C4-2B (cell line): Measurements from ENCODE around the gene MTMR3.

Source experiments
- H3K27ac ChIP-seq: fragments of 450-650 bp; 2 replicates; pipeline ENCODE4 v1.5.1; 2017
- ZFX ChIP-seq: fragments of 450-650 bp; IDR thresholded peaks from 2 replicates; pipeline ENCODE4 v1.6.1; 2017
- TF ChIP-seq, protein P1 (sequence below): fragments of 450-650 bp; conservative IDR thresholded peaks from 2 replicates; pipeline ENCODE4 v1.5.1; 2017; ENCODE audit warnings: mild to moderate bottlenecking

Gene MTMR3

DNA sequence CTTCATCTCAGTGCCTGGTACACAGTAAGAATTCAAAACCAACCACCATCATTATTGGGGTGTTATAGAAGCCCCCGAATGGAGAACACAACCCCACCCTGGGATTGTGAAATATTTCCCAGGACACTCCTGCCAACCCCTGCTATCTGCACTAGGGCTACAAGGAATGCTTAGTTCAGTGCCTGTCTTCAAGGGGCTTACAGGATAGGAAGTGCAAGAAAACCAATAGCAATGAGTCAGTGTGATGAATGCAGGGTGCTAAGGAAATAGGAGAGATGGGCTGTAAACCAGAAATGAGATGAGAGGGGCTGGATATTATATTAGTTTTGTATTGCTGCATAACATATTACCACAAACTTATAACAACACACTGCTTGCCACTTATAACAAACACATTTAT lies 43.9 kb upstream of the MTMR3 start:
- H3K27ac ChIP-seq = no peak overlapping the region; the same call in 1 of the 2 replicates
- TF ChIP-seq, protein P1, sequence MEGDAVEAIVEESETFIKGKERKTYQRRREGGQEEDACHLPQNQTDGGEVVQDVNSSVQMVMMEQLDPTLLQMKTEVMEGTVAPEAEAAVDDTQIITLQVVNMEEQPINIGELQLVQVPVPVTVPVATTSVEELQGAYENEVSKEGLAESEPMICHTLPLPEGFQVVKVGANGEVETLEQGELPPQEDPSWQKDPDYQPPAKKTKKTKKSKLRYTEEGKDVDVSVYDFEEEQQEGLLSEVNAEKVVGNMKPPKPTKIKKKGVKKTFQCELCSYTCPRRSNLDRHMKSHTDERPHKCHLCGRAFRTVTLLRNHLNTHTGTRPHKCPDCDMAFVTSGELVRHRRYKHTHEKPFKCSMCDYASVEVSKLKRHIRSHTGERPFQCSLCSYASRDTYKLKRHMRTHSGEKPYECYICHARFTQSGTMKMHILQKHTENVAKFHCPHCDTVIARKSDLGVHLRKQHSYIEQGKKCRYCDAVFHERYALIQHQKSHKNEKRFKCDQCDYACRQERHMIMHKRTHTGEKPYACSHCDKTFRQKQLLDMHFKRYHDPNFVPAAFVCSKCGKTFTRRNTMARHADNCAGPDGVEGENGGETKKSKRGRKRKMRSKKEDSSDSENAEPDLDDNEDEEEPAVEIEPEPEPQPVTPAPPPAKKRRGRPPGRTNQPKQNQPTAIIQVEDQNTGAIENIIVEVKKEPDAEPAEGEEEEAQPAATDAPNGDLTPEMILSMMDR = no peak
- no peak for TF ChIP-seq ZFX

DNA sequence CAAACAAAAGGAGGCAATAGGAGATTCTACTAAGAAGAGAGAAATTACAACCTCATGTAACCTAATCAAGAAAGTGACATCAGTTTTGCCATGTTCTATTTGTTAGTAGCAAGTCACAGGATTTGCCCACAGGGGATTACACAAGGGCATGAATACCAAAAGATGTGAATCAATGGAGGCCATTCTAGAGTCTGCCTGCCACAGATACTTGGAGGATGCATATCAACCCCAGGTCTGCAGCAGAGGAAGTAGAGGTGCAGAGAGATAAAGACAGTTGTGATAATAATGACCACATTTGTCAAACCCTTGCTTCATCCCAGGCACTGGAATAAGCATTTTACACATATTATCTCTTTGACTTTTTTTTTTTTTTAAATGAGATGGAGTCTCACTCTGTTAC lies 42.5 kb upstream of the MTMR3 start:
- TF ChIP-seq ZFX = no peak
- TF ChIP-seq, protein P1 = no peak

DNA sequence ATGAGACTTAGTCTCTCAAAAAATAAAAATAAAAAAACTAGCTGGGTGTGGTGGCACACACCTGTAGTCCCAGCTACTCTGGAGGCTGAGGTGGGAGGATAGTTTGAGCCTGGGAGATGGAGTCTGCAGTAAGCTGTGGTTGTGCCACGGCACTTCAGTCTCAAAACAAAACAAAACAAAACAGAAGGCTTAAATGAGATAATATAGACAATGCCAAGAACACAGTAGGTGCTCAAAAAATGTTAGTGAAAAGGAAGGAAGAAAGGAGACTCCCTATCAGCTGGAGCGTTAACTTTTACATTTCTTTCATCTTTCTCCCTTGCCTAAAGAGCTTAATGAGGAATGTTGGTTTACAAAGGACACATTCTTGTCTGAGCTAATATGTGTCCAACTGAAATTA lies 40.8 kb upstream of the MTMR3 start:
- no peak overlapping the region for H3K27ac ChIP-seq
- TF ChIP-seq ZFX = no peak
- TF ChIP-seq, protein P1 = no peak

More for the DNA sequence above, 42.5 kb upstream of the MTMR3 start:
- no peak overlapping the region for H3K27ac ChIP-seq

DNA sequence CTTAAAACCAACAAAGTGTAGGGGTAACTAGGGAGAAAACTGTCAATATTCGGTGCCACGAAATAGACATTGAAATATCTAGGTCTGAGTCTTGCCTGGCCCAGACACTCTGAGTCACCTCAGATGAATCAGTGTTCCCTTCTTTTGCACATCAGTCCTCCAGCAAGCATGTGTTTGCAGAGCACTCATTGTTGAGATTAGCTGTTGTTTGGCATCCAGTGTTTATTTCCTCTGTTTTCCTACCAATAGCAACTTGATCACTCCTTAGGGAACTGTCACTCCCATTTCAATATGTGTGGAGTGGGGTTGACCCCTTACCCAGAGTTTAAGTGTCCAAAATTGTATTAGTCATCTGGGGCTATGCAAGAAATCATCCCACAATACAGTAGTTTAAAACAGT lies 40.2 kb upstream of the MTMR3 start:
- H3K27ac ChIP-seq = no peak overlapping the region
- TF ChIP-seq, protein P1 = no peak
- TF ChIP-seq ZFX = no peak

DNA sequence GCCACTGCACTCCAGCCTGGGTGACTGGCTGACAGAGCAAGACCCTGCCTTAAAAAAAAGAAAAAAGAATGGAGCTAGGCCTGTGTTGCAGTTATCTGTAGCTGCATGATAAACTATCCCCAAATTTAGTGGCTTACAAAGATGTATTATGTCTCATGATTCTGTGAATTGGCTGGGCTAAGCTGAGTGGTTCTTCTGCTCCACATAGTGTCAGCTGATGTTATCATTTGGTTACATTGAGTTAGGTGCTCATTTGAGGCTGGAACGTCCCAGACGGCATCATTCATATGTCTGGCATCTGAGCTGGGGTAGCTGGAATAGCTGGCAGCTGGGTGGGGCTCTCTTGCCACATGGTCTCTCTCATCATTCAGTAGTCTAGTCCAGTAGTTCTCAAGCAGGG lies 36.7 kb upstream of the MTMR3 start:
- TF ChIP-seq ZFX = no peak
- TF ChIP-seq, protein P1 = no peak
- no peak overlapping the region for H3K27ac ChIP-seq

DNA sequence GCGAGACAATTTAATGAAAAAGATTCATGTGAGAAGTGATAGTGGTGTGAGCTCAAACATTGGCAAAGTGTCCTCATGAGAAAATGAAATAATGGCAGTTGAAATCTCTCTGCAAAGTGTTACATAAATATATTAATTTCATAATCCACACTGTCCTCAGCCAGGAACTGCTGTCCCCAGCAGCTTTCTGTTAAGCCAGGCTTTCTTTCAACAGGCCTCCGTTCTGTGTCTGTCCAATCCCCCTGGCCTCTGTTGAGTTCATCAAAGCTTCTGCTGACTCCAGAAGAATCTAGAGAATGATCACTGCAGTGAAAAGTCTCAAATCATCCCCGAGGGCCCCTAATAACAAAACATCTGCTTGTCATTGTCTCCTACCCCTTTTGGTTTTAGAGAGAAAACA lies 34.9 kb upstream of the MTMR3 start:
- no peak overlapping the region for H3K27ac ChIP-seq
- TF ChIP-seq, protein P1 = no peak
- no peak for TF ChIP-seq ZFX

DNA sequence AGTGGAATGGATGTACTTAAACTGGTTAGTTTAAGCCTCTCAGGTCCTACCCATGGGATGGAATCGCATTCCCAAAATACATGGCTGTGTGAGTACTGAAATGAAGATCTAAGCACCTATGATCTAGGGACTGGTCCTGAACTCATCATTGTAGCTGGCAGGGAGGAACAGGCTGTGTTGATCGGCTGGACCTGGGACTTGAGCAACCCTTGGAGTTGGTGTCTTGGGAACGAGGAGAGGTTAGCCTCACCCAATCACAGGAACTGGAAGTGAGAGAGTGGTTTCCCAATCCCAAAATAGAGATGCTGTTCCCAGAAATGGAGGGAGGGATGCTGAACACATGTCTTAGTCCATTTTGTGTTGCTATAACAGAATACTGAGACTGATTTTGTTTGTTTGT lies 28.5 kb upstream of the MTMR3 start:
- no peak overlapping the region for H3K27ac ChIP-seq
- TF ChIP-seq, protein P1 = no peak
- TF ChIP-seq ZFX = no peak
